Ovary (tissue), 9 donors: ENCODE results near the gene ZNF362. TPM values are rescaled to one million over a fixed set of nuclear protein-coding genes. Genes with fewer than 3 reads are reported as not detected.

Source experiments
- DNase-seq, 5 donors: peaks; one replicate each; pipeline ENCODE4 v3.0.0-alpha.2; 2019 to 2020
- H3K27ac ChIP-seq, 2 donors: fragments of 200-600 bp; one replicate each; pipeline versions ENCODE4 v1.5.1 to v1.8.0; 2019 to 2022
- H3K27me3 ChIP-seq: fragments of 200-600 bp; one replicate; pipeline ENCODE4 v1.8.0; 2022
- H3K36me3 ChIP-seq: fragments of 200-600 bp; sonication (generic); one replicate; pipeline ENCODE4 v1.5.1; 2019
- H3K4me1 ChIP-seq: one replicate; pipeline ENCODE4 v1.8.1; 2013; ENCODE audit warnings: mild to moderate bottlenecking, moderate library complexity; ENCODE audit not compliant: insufficient read depth
- H3K4me3 ChIP-seq: fragments of 200-600 bp; sonication (generic); one replicate; pipeline ENCODE4 v1.5.1; 2017
- H3K9me3 ChIP-seq, 2 donors: fragments of 200-600 bp in 1 of 2; sonication (generic) in 1 of 2; one replicate each; pipeline versions ENCODE4 v1.5.1 to v1.8.1; 2013 to 2019; ENCODE audit warnings: mild to moderate bottlenecking in 1 of 2, moderate library complexity in 1 of 2
- EP300 ChIP-seq: sonication (generic); formaldehyde crosslinking; IDR thresholded peaks from one replicate; pipeline ENCODE4 v1.6.1; 2017; ENCODE audit warnings: antibody characterized with exemption
- POLR2A ChIP-seq: fragments of 450-650 bp; IDR thresholded peaks from one replicate; pipeline ENCODE4 v1.6.1; 2017; ENCODE audit warnings: antibody characterized with exemption, mild to moderate bottlenecking, moderate library complexity
- WGBS, 3 donors: extraction: QIAGEN DNeasy Blood & Tissue Kit in 1 of 3; methylation state at CpG; one replicate each; pipeline versions ENCODE4 v1.1.5 to v1.1.7; 2013 to 2017; 5-methylcytosine and 5-hydroxymethylcytosine counted together
- intact Hi-C, 4 donors: fragments of 100-400 bp; cut with DNase I; formaldehyde crosslinking; loops; one replicate each; pipeline versions ENCODE4 v1.11.0 to v1.15.1; 2022 to 2023
- polyA plus RNA-seq, 2 donors: library from polyadenylated mRNA; stranded (reverse); fragments of 200-250 nt in 1 of 2; fragments of 350-450 nt in 1 of 2; fragmentation: Illumina TruSeq in 1 of 2; extraction: RNeasy Lipid Tissue Mini Kit (QIAGEN cat#74804) in 1 of 2; gene quantifications; one replicate each; pipeline ENCODE4 v1.2.3, GENCODE V29; 2013 to 2014
- total RNA-seq, 7 donors: library from RNA; depleted of rRNA in 2 of 7; stranded (reverse); fragments of >200 nt in 2 of 7; fragmentation: NEBNext Ultra II Directional in 3 of 7; extraction: Animal tissue kit (Norgen Biotek cat#: 25700) in 3 of 7; gene quantifications; one replicate each; pipeline versions ENCODE4 v1.1.0 to v1.2.4, GENCODE V29; 2016 to 2023
- TF ChIP-seq, protein P1 (sequence below), 3 donors: fragments of 450-650 bp in 2 of 3; fragments of 200-600 bp in 1 of 3; IDR thresholded peaks; one replicate each; pipeline versions ENCODE4 v1.5.1 to v1.8.0; 2016 to 2022; ENCODE audit warnings: antibody characterized with exemption in 3 of 3, mild to moderate bottlenecking in 1 of 3
- donor health status: DM: no; HTN: no; CAD: no; lungs with moderate emphysema.
- donor health status: DM: no; HTN: no; CAD: no.
- donor health status: Bipolar disorder and iron deficiency.
- donor health status: DM: yes; HTN: yes; CAD: no.
- donor health status: DM: no; HTN: no; CAD: no.
- donor health status: DM: yes; HTN: yes; CAD: no.

ZNF362 gene
- total and polyA plus RNA-seq, 9 donors = 8.2 to 52.6 (median 32.7) TPM

DNA sequence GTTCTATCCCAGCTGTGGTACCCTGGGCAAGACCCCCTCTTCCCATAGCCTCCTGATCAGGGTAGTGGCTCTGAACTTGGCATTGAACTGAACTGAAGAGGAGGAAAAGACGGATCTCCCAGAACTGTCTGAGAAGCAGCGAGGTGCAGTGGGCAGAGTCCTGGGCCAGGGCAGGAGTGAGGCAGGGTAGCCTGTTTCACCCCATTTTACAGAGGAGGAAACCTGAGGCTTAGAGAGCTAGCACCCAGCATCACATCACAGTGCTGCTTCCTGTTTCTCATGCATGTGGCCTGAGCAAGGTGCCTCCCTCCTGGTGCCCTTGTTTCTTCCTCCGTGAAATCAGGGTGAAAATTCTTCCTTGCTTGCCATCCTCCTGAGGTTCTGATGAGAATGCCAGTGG lies 17.1 kb downstream of the ZNF362 start:
- Histone ChIP-seq H3K9me3 (no peaks in the 10 kb centered on the region), H3K27ac (no peak overlapping the region)

DNA sequence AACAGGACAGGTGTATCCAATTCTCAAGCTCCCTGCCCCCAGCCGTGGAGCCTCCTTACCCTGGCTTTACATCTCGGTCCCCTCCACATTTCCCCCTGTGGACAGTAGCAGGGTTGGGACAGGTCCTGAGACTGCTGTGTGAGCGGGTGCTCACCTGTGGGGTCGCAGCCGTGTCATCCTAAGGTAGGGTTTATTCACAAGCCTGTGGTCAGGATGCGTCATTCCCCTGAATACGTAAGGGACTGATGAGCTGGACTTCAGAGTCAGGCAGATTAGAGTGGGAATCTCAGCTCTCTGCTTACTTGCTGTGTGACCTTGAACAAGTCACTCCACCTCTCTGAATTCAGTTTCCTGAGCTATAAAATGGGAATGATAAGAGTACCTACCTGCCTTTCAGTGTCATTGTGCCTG lies 17.7 kb downstream of the ZNF362 start:
- Histone ChIP-seq H3K9me3 (no peaks in the 10 kb centered on the region), H3K27ac (no peak overlapping the region), H3K36me3 (no peaks in the 10 kb centered on the region), H3K27me3 (no peaks in the 10 kb centered on the region), H3K4me1 (peaks cover 5% of the 10 kb centered on the region), H3K4me3 (no peak overlapping the region)
- DNase-seq = peak in 1 of 5 donors; percentile 29
- intact Hi-C loops = no loop called here
- TF ChIP-seq POLR2A (no peak), EP300 (no peak)
- TF ChIP-seq, protein P1, sequence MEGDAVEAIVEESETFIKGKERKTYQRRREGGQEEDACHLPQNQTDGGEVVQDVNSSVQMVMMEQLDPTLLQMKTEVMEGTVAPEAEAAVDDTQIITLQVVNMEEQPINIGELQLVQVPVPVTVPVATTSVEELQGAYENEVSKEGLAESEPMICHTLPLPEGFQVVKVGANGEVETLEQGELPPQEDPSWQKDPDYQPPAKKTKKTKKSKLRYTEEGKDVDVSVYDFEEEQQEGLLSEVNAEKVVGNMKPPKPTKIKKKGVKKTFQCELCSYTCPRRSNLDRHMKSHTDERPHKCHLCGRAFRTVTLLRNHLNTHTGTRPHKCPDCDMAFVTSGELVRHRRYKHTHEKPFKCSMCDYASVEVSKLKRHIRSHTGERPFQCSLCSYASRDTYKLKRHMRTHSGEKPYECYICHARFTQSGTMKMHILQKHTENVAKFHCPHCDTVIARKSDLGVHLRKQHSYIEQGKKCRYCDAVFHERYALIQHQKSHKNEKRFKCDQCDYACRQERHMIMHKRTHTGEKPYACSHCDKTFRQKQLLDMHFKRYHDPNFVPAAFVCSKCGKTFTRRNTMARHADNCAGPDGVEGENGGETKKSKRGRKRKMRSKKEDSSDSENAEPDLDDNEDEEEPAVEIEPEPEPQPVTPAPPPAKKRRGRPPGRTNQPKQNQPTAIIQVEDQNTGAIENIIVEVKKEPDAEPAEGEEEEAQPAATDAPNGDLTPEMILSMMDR (IDR thresholded peaks at IDR 0.05) = no peak
- WGBS, 3 donors = 79 to 81% (median 79%) methylated on average over 7 of the region's 7 CpGs

More for the DNA sequence above, 17.1 kb downstream of the ZNF362 start:
- H3K4me1 ChIP-seq = peaks cover 7% of the 10 kb centered on the region
- peak in 1 of 5 donors; percentile 19 for DNase-seq
- TF ChIP-seq, protein P1 (IDR thresholded peaks at IDR 0.05) = no peak
- TF ChIP-seq EP300 (no peak), POLR2A (no peak)
- intact Hi-C loops = no loop called here
- 88 to 94% (median 90%) methylated on average over 3 of the region's 3 CpGs for WGBS, 3 donors
- no peaks in the 10 kb centered on the region for H3K36me3 ChIP-seq
- no peak overlapping the region for H3K4me3 ChIP-seq
- H3K27me3 ChIP-seq = no peaks in the 10 kb centered on the region

DNA sequence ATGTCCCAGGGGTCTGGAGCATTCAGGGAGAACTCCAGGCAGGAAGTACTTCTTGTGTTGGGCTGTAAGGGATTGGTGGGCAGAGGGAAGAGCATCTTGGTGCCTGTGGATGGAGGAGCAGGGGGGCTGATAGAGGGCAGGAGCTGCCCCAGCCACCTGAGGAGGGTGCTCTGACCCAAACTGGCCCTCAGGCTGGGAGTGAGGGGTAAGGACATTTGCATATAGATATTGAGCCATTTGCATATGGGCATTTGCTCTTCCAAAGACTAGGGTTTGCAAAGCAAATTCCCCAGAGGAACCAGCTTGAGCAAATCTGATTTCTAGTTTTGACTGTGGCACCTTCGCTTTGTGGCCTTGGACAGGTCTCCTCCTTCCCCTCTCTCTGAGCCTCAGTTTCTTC lies 18.2 kb downstream of the ZNF362 start:
- TF ChIP-seq POLR2A (no peak), EP300 (no peak)
- TF ChIP-seq, protein P1 (IDR thresholded peaks at IDR 0.05) = no peak
- Histone ChIP-seq H3K4me3 (no peak overlapping the region), H3K9me3 (no peaks in the 10 kb centered on the region), H3K4me1 (peaks cover 4% of the 10 kb centered on the region), H3K27ac (no peak overlapping the region), H3K27me3 (no peaks in the 10 kb centered on the region), H3K36me3 (no peaks in the 10 kb centered on the region)
- intact Hi-C loops = no loop called here
- DNase-seq = peak in 1 of 5 donors; percentile 5
- 91 to 98% (median 97%) methylated on average over 1 of the region's 1 CpG for WGBS, 3 donors

DNA sequence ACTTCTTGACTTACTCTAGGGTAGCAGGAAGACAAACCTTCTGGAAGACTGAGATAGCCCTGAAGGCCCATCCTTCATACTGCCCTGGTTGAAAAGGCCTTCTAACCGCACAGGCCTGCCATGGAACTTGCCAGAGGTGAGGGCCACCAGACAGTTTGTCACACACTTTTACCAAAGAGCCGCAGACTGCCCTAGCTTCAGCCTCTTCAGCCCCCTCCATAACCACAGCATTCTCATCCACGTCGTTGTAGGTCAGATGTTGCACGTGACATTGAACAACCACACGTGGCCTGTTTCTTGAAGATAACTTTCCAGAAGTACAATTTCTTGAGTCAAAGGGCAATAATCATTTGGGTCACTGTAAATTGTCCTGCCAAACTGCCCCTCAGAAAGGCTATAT lies 18.9 kb downstream of the ZNF362 start:
- Histone ChIP-seq H3K9me3 (no peaks in the 10 kb centered on the region), H3K27me3 (no peaks in the 10 kb centered on the region), H3K4me1 (peaks cover 2% of the 10 kb centered on the region), H3K27ac (no peak overlapping the region), H3K36me3 (no peaks in the 10 kb centered on the region), H3K4me3 (no peak overlapping the region)
- intact Hi-C loops = no loop called here
- 72 to 85% (median 80%) methylated on average over 6 of the region's 6 CpGs for WGBS, 3 donors
- DNase-seq = peak in 1 of 5 donors; percentile 11
- TF ChIP-seq EP300 (no peak), POLR2A (no peak)
- TF ChIP-seq, protein P1 (IDR thresholded peaks at IDR 0.05) = no peak
